22Rv1 (cell line): ENCODE data around the gene SNED1.

Experiments used
- CTCF ChIP-seq: fragments of 450-650 bp; IDR thresholded peaks from 2 replicates; pipeline ENCODE4 v1.5.1; 2017; ENCODE audit warnings: mild to moderate bottlenecking
- ZFX ChIP-seq: fragments of 450-650 bp; IDR thresholded peaks from 2 replicates; pipeline ENCODE4 v1.6.1; 2017; ENCODE audit warnings: antibody characterized with exemption, borderline replicate concordance

DNA sequence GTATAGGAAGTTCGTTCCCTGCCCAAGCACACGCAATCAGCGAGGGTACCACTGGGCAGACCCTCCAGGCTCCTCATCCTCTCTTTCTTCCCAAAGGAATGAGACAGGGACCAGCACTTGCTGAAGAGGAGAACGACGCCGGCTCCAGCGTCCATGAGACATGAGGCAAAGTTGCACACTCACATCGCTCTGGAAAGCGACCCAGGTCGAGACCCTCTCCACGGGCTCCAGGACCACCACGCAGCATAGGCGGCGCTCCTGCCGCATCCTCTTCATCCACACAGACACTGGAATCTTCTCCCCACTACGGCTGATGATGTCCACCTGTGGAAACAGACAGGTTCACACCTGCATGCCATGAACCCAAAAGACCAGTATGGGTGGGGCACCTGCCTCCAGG lies 140.1 kb downstream of the SNED1 start:
- no peak for TF ChIP-seq CTCF
- TF ChIP-seq ZFX, result no peak
